A172 (cell line): Measurements from ENCODE around the gene TMEM117. TPM values are rescaled to one million over a fixed set of nuclear protein-coding genes. Genes with fewer than 3 reads are reported as not detected.

Source experiments
- DNase-seq: peaks from one replicate; pipeline ENCODE4 v3.0.0-alpha.2; 2015; ENCODE audit warnings: low spot score
- total RNA-seq: library from RNA; depleted of rRNA; stranded (reverse); fragments of >200 nt; shearing (Covaris generic); gene quantifications from 2 replicates; pipeline ENCODE4 v1.2.3, GENCODE V29; 2014

Gene TMEM117
- total RNA-seq, 1 experiment from 2014 or later = 12.2 TPM

DNA sequence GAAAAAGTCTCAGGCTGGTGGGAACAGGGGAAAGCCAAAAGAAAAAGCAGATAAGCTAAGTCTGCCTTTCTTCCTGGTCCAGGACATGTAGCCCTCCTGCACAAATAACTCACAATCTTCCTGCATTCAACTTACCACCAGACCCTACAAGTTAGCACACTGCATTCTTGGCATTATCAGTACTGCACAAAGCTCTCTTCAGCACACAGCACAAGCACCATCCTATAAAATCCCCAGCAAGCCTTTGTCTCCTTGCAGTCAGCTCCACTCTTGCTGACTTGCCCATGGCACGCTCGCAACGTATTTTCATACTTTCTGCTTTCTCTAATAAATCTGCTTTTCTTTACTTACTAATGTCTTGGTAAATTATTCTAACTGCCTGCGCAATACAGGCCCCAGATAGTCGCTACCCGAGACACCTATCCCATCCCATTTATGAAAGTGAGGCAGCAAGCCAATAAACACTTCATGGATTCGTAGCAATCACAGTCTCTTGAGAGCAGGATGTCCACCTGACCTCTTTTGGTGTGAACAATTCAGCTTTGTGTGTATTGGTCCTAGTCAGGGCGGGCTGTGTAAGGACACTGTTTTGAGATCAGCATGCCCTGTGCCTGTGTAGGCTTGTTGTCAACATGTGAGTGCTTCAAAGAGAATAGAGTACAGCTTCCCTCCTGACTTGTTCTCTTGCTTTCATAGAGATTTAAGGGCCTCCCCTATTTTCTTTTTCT, 49.0 kb downstream of the TMEM117 start:
- DNase-seq = no peak

DNA sequence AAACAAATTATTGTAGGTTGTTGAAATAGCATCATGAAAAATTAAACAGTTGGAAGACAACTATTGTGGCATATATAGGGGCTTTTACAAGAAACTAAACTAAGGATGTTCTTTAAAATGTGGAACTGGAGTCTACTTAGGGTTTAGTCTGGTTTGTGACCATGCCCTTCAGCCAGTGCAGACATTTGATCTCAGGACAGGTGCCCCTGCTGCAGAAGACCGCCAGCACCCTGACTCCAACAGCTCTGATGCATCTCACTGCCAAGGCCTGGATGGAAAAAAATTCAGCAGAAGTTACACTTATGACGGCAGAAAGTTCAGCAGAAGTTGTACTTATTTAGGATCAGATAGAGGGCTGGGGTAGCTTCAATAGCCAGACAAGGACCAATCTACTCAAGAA, 51.5 kb downstream of the TMEM117 start:
- no peak for DNase-seq

DNA sequence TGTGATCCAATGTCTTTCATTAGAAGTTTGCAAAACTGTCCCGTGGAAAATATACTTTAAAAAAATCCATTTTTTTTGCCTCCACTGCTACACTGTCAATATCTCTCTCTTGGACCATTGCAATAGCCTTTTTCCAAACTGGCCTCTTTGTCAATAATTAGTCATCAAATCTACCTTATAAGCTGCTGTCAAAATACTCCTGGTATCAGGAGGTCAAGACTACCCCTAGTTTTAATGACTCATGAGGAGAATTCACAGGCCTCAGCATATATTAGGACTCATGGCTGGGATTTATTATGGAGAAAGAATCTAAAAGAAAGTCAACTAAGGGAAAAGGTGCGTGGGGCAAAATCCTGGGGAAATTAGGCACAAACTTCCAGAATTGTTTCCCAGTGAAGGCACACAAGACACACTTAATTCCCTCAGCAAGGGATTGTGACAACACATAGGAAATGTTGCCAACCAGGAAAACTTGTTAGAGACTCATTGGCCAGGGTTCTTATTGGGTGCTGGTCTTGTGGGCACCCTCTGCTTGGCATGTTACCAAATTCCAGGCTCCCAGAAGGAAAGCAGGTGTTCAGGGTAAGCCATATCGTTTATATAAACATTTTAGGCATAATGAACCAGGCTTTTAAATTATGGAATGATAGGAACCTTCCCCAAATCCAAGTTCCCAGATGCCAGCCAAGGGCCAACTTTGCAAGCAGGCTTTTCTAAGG, 56.1 kb downstream of the TMEM117 start:
- no peak for DNase-seq

DNA sequence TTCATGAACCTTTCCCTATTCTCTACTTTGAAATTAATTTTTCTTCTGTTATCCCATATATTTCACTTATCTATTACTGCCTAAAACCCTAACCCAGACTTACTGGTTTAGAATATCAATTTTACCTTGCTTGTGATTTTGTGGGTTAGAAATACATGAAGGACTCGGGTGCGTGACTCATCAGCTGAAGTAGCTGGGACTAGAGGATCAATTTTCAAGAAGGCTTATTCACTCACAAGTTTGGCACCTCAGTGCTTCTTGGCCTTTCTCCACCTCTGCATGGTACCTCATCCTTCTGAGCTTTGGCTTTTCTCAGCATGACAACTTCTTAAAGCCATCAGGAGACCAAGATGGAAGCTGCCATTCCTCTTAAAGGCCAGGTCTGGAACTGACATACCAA, 57.8 kb downstream of the TMEM117 start:
- no peak for DNase-seq

DNA sequence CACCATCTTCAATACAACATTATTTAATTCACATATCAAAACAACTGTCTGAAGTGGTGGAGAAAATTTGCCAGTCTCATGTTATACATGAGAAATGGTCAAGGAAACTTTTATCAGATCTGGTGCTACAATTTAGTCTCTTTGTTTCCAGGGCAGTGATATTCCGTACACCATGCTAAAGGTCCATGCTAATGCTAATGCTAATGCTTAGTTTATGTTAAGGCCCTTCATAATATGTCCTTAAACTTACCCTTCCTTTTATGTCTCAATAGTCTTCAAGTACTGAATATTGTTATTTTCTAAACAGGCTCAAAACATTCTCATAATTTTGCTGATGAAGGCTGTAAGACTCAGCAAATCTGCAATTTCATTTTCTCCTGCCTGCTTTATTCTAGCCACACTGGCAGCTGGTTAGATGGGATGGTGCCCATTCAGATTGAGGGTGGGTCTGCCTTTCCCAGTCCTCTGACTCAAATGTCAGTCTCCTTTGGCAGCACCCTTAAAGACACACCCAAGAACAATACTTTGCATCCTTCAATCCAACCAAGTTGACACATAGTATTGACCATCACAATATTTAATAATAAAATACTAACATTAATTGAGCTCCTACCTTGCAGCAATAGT, 59.8 kb downstream of the TMEM117 start:
- DNase-seq = no peak

DNA sequence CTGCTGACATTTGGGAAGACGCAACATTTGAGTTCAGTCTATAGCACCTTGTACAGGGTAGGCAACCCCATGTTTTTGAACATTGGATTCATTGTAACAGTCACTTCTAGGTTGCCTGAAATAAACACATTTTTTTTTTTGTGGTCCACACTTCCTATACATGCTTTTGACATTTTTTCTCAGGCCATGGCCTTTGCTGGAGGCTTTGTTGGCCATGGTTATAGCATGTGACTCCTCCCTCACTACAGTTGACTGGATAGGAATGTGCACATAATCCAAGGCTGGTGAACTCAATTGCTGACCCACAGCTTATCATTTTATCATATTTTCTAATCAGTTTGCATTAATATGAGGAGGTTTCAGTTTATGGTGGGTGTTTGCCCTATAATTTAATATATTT, 60.6 kb downstream of the TMEM117 start:
- DNase-seq = no peak

DNA sequence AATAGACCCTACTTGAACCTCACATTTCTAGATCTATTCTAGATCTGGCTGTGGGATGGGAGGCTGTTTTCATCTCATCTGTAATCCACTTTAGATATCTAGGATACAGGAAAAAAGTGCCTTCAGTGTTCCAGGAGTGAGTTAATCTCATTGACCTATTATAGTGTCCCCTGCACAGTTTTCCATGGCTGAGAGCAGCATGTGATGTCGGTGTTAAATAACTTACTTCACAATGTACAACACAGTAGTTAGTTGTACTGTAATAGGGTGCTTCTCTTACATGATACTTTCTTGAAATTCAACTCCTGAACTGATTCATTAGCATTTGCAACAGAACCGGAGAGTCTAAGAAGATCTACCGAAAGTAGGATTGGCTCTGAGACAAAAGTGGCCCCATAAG, 62.6 kb downstream of the TMEM117 start:
- DNase-seq = no peak

DNA sequence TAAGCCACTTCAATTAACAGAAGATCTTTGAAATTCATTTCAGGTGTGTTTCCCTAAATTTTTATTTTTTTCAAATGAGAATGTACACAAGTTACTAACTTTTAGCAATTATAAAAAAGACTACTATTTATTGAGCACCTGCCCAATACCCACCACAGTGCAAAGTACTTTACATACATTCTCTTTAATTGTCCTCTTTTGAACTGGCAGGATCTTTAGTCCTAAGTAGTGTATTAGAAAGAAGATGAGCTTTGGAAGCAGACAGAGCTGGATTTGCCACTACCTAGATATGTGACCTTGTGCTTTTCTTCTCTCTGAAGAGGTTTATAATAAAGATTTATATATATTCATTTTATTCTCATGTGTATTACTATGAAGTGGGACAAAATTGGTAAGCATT, 63.7 kb downstream of the TMEM117 start:
- DNase-seq = no peak

DNA sequence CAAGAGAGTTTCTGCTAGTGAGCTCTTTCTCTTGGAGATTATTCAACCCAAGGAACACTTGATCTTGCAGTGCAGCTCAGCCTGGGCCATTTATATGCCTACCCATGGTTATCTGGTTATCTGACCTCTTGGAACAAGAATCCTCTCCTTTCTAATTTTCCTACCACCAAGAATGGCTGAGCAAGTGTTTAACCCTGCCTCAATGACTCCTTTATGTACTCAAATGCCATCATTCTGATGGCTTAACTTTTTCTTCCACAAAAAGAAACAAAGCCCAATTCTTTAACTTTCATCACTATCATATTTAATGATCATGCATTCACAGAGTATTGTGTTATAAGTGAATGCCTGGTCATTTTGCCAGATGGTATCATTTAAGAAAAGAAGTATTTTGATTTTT, 67.8 kb downstream of the TMEM117 start:
- no peak for DNase-seq

DNA sequence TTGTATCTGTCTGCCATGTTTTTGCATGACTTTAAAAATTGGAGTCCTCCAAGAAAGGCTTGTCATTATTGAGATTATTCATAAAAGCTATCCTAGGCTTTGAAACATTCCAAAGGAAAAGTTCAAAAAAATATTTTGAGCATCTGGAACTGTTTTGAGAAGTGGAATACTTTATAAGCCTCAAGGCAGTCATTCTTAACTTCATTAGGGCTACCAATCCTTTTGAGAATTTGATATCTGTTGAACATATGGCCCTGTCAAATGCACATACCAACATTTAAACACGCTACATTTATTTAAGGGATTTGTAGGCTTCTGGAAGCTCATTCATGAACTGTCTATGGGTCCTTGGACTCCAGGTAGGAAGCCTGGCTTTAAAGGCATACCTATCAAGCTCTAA, 77.0 kb downstream of the TMEM117 start:
- no peak for DNase-seq

DNA sequence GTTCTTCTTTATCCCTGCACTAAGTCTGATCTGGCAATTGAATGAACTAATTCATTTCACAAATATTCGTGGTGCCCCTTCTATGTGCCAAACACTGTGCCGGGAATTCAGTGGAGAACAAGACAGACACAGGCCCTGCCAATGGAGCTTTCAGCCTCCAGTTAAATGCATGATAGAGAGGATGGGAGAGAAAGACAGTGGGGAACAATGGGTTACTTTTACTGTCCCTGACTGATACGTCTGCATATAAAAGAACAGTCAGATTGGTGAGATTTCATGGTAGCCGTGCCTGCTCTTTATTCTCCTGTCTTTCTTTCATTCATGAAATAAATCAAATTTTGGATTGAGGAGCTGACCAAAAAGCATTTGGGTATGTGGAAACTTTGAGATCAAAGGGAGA, 78.5 kb downstream of the TMEM117 start:
- DNase-seq = no peak

DNA sequence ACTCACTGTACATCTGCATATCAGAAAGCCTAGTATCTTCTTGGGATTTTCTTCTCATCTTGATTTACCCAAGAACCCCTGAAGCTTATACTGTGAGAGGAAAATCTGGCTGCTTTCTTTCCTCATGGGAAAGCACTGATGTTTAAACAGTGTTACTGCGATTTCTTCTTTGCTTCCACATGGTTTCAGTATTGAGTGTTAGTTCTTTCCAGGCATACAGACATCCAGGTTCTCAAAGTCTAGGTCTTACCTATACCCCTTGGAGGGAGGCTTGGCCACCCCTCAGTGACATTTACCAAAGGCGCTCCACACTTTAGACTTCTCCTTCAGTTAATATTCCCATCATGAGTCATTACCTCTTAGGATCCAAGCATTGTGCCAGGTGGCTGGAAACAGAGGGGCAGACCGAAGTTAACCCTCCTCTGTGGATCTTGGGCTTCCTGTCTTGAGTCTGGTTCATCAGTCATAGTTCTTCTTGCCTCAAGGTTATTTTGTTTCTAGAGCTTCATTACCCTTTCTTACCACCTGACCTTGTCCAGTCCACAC, 79.1 kb downstream of the TMEM117 start:
- DNase-seq = no peak

DNA sequence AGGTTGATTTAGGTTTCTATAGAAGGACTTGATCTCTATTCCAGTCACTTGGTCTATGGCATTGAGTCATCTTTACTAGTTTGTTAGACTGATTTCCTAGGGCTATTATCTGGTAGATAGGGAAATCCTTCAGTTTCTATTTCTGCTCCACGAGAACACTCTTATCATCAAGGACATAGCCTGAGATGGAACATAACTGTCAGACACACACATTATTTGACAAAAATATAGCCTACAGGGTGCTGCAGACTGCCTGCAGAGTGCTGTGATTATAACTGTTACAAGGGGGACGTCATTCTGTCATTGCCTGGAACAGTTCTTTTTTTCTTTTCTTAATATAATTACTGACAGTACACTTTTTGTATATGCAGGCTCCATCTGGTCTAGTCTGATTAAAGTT, 82.0 kb downstream of the TMEM117 start:
- no peak for DNase-seq

DNA sequence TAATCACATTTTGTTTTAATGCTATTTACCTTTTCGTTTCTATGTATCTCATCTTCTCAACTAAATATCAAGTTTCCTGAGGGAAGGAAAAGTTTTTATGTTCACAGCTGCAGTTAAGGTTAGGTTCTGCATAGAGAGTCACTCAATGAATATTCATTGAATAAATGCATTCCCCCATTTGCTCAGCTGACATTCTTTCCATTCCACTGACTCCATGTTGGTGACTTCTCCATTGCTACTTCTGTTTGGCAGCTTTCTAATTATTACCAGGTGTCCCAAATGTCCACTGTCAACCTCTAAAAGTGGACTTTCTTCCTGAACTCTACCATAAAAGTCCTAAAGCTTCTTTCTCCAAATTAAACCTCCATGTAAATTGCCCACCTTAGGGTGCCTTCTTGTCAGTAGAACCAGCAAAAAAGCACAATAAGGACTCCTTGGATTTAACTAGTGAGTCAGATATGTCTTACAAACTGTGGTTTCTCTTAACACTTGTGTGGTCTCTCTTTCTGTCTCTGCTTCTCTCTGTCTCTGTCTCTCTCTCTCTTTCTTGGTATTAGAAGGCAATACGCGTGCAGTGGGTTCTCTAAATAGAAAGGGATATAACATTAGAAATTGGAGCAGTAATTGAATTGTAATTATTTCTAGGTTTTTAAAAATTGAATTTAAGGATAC, 85.9 kb downstream of the TMEM117 start:
- no peak for DNase-seq

DNA sequence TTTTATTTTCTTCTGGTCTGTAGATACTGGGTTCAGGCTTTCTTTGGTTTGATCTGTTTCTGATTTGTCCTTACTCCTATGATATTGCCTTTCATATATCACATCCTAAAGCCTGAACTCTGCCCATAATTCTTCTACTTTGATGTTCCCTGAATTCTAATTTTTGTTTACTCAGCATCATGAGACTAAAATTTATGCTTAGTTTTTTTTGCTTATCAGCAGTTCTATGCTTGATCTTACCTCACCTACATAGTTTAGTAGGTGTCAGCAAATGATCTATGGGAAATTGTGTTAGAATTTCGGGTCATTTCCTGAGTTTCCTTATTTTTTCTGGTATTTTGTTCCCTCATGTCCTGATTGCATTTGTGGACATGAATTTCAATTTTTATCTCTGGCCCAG, 94.2 kb downstream of the TMEM117 start:
- DNase-seq = no peak

DNA sequence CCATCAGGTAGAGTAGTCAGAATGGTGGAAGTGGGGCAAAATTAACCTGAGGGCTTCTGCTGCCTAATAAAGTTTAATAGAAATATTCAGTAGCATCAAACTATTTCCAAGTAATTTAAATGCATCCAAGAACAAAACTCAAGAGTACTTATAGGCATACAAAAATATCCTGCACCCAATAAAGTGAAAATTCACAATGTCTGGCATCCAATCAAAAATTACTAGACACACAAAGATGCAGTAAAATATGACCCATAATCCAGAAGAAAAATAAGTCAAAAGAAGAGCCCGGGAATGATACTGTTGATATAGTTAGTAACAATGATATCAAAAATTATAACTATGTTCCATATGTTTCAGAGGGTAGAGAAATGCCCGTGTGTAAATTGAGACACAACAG, 95.3 kb downstream of the TMEM117 start:
- no peak for DNase-seq

DNA sequence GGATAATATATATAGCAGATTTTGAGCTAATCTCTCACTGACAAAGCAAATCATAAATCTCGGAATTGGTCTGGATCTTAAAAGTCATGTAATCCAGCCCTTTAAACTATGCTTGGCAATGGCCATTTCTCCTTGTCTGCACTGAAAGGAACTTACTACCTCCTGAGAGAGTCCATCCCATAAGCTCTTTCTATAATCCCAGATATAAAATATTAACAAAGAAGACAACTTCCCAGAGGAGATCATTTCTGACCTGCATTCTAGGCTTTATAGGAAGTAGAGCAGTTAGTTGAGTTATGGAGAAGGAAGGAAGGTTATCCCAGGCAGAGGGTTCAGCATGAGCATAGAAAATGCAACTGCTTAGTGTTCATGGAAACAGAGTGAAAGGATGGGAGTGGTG, 99.7 kb downstream of the TMEM117 start:
- no peak for DNase-seq

DNA sequence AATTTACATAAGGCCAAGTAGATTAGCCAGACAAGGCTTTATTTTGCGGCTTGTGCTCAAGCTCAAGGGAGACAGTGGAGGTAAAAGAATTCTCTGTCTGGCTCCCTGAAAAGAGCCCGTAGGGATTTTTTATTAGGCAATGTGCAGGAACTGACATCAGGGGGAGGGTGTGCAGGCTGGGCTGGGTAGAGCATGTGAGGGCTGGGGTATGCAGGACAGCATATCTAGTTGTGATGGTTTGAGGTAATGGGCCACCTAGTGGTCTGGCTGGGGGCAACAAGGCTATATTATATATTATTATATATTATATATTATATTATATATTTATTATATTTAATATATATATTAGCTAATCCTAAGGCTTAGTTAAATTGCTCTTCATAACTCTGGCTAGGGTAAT, 102.1 kb downstream of the TMEM117 start:
- DNase-seq = no peak

DNA sequence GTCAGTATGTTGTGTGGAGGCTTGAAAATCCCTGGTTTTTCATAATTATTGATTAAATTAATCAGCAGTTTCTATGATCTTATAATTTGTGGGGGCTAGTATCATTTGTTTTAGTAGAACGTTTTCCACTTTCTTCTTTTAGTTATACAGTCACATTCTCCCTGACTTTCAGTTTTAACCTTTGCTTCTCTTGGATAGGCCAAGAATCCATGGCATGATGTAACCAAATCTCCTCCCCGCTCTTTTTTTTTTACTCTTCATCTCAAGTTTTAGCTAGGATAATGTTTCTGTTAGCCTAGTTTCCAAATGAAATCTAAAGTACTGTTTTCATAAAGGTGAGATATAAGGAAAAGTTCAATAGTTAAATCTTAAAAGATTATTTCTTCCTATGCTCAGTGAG, 106.5 kb downstream of the TMEM117 start:
- DNase-seq = no peak

DNA sequence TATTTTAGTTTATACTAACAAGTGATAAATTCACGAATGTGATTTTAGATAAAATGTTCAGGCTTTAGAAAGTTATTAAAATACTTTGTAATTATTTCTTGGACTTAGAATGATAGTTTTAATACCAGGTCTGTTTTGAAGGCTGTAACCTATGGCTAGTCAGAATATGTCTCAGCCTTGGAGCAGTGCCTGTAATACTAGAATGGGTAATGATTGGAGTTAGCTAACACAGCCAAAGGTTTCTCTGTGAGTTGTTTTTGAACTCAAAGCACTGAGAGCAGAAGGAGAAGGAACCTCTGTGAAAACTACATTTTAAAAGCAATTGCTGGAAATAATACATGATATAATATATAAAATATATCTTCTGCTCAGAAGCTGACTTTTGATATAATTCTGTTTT, 110.1 kb downstream of the TMEM117 start:
- no peak for DNase-seq

DNA sequence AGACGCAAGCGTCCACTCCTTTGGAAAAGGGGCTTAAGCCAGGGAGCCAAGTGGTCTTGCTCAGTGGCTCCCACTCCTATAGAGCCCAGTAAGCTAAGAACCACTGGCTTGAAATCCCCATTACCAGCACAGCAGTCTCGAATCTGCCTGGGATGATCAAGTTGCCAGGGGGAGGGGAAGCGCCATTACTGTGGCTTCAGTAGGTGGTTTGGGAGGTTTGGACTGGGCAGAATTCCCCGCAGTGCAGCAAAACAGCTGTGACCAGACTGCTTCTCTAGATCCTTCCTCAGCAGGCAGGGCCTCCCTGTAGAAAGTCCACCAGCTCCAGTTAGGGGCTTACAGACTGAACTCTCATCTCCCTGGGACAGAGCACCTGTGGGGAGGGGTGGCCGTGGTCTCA, 115.4 kb downstream of the TMEM117 start:
- no peak for DNase-seq

DNA sequence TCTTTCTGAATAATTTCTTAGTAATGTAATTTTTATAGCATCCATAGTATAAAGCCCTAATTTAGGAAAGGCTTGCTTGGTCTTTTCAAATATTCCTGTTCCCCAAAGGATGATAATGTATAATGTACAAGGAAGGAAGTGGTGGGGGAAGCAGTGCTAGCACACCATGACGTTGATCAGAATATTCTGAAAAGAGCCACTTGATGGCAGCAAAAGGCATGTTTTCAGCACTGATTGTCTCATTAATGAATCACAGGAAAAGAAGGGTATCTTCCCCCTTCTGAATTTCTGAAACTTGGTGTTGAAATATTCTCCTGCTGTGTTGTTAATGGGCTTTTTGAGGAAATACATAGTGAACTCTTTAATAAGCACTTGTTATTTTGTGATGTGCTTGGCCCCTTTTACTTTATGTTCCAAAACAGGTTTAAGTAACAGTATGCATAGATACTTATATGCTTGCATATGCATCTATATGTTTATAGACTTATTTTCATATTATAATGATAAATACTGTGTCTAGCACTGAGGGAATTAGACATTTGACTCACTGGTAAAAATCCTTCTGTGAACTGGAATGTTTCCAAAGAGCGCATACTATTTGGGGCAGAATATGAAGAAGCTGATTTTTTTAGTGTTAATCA, 122.0 kb downstream of the TMEM117 start:
- peak; percentile 54 for DNase-seq
